Type B pancreatic cell (in vitro differentiated cells): ENCODE data around the gene OTOF. TPM values are rescaled to one million over a fixed set of nuclear protein-coding genes. Genes with fewer than 3 reads are reported as not detected.

ENCODE experiments used
- DNase-seq: peaks from one replicate; pipeline ENCODE4 v3.0.0; 2021; ENCODE audit warnings: mixed read lengths; ENCODE audit not compliant: unreplicated experiment; ENCODE audit errors: extremely low spot score
- H3K27ac Mint-ChIP-seq: 2 replicates; pipeline ENCODE4 v1.8.0; 2021; ENCODE audit warnings: mild to moderate bottlenecking, mixed read lengths
- H3K27me3 Mint-ChIP-seq: 2 replicates; pipeline ENCODE4 v1.8.0; 2021; ENCODE audit warnings: mixed read lengths
- H3K36me3 Mint-ChIP-seq: 2 replicates; pipeline ENCODE4 v1.8.0; 2021; ENCODE audit warnings: mixed read lengths
- H3K4me1 Mint-ChIP-seq: one replicate; pipeline ENCODE4 v1.8.0; 2021; ENCODE audit warnings: mixed read lengths; ENCODE audit not compliant: unreplicated experiment
- H3K4me3 Mint-ChIP-seq: 2 replicates; pipeline ENCODE4 v1.8.0; 2021; ENCODE audit warnings: mild to moderate bottlenecking, mixed read lengths
- H3K9me3 Mint-ChIP-seq: 2 replicates; pipeline ENCODE4 v1.8.0; 2021; ENCODE audit warnings: mixed read lengths
- total RNA-seq: library from RNA; stranded (reverse); gene quantifications from 2 replicates; pipeline ENCODE4 v1.2.1, GENCODE V29; 2021; ENCODE audit warnings: low replicate concordance
- TF ChIP-seq, protein P1 (sequence below): fragments of 200-600 bp; sonication (generic); conservative IDR thresholded peaks from 2 replicates; pipeline ENCODE4 v1.5.0; 2021; ENCODE audit warnings: antibody characterized with exemption, mild to moderate bottlenecking

OTOF gene
- total RNA-seq, 1 donor from 2014 or later: 0.05 TPM

DNA sequence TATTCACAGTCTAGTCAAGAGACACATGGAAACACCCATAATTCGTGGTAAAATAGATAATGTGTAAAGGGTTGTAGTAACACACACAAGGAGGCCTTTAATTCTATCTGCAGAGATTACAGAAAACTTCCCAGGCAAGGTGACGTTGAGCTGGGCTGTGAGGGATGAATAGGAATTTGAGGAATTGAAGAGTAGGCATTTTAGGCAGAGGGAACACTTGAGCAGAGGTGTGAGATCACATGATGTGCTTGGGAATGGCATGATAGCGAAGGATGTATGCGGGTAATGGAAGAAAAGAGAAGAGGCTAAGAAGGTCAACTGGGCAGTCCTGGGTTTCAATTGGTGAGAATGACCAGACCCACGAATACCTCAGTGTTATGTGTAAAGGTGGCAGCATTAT lies 56.0 kb downstream of the OTOF start:
- no peak for DNase-seq
- Mint-ChIP-seq H3K36me3 (peaks cover 3% of the 10 kb centered on the region), H3K4me1 (no peaks in the 10 kb centered on the region), H3K27ac (no peak overlapping the region), H3K27me3 (peaks cover 3% of the 10 kb centered on the region), H3K9me3 (no peaks in the 10 kb centered on the region), H3K4me3 (no peak overlapping the region)
- TF ChIP-seq, protein P1, sequence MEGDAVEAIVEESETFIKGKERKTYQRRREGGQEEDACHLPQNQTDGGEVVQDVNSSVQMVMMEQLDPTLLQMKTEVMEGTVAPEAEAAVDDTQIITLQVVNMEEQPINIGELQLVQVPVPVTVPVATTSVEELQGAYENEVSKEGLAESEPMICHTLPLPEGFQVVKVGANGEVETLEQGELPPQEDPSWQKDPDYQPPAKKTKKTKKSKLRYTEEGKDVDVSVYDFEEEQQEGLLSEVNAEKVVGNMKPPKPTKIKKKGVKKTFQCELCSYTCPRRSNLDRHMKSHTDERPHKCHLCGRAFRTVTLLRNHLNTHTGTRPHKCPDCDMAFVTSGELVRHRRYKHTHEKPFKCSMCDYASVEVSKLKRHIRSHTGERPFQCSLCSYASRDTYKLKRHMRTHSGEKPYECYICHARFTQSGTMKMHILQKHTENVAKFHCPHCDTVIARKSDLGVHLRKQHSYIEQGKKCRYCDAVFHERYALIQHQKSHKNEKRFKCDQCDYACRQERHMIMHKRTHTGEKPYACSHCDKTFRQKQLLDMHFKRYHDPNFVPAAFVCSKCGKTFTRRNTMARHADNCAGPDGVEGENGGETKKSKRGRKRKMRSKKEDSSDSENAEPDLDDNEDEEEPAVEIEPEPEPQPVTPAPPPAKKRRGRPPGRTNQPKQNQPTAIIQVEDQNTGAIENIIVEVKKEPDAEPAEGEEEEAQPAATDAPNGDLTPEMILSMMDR: no peak

DNA sequence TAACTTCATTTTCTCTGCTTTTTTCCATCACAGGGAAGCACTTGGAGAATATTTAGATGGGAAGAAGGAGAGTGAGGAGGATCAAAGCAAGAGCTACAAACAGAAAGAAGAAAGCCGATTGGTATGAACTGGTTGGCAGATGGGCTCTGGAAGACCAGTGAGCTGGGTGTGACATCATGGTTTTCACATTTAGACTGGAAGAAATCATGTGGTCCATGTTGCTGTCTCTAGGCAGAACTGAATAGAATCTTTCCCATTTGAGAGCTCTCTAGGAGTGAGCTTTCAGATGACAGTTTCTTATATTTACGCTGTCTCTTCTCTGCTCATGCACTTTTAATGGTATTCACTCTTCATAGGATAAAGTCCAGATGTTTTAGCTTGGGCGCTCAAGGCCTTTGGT lies 63.6 kb downstream of the OTOF start:
- no peaks in the 10 kb centered on the region for H3K36me3 Mint-ChIP-seq
- H3K4me3 Mint-ChIP-seq: no peak overlapping the region
- H3K27me3 Mint-ChIP-seq: peaks cover 4% of the 10 kb centered on the region
- H3K9me3 Mint-ChIP-seq: no peaks in the 10 kb centered on the region
- TF ChIP-seq, protein P1: no peak
- no peaks in the 10 kb centered on the region for H3K4me1 Mint-ChIP-seq
- H3K27ac Mint-ChIP-seq: no peak overlapping the region
- DNase-seq: no peak

DNA sequence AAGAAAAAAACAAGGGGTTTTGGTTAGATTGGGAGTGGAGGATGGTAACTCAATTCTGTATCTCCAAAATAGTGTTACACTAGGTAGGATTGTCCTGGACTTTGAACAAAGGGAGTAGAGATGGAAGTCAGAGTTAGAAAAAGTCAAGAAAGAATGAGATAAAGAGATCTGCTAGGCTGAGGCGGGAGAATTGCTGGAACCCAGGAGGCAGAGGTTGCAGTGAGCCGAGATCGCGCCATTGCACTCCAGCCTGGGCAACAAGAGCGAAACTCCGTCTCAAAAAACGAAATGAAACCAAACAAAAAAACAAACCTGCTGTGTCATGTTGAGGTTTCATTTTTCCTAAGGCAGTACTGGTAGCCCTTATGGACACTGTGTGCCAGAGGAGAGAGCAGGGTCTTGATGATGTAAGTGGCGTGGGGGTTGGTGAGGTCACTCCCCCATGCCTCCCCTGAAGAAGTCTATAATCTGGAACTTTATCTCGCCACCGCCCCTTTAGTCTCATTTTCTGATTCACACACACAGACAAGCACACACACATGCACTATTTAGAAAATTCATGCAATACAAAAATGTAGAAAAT lies 65.7 kb downstream of the OTOF start:
- Mint-ChIP-seq H3K4me1 (no peaks in the 10 kb centered on the region), H3K27ac (no peak overlapping the region), H3K27me3 (peaks cover 4% of the 10 kb centered on the region), H3K4me3 (no peak overlapping the region), H3K9me3 (no peaks in the 10 kb centered on the region), H3K36me3 (no peaks in the 10 kb centered on the region)
- TF ChIP-seq, protein P1: no peak
- DNase-seq: no peak

DNA sequence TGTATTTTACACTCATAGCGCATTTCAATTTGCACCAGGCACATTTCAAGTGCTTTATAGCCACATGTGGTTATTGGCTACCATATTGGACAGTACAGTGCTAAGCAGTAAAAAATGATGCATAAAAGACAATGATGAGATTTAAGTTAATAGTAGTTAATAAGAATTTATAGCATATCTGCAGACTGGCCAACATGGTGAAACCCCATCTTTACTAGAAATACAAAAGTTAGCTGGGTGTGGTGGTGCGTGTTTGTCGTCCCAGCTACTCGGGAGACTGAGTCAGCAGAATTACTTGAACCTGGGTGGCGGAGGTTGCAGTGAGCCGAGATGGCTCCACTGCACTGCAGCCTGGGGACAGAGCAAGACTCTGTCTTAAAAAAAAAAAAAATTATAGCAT lies 66.5 kb downstream of the OTOF start:
- Mint-ChIP-seq H3K27me3 (no peaks in the 10 kb centered on the region), H3K36me3 (no peaks in the 10 kb centered on the region), H3K4me1 (no peaks in the 10 kb centered on the region), H3K4me3 (no peak overlapping the region), H3K27ac (no peak overlapping the region), H3K9me3 (no peaks in the 10 kb centered on the region)
- TF ChIP-seq, protein P1: no peak
- no peak for DNase-seq

DNA sequence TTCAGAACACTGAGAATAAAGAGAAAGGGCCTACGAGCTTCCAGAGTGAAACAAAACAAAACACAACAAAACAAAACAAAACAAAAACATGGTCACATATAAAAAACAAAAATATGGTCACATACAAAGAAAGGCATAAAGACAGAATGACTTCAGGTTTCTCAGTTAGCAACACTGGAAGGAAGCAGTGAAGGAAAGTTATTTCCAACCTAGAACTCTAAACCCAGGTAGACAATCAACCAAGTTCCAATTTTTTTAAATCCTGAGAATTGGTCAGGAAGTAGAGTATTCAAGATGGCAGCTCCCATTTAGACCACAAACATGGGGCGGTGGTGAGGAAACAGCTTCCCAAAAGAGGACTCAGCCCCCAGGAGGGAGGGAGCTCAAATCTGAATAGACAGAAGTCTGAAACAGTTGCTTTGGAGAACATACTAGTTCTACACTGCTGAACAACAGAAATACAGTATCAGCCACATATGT lies 67.1 kb downstream of the OTOF start:
- no peaks in the 10 kb centered on the region for H3K9me3 Mint-ChIP-seq
- no peak overlapping the region for H3K4me3 Mint-ChIP-seq
- H3K36me3 Mint-ChIP-seq: no peaks in the 10 kb centered on the region
- H3K4me1 Mint-ChIP-seq: no peaks in the 10 kb centered on the region
- TF ChIP-seq, protein P1: no peak
- H3K27ac Mint-ChIP-seq: no peak overlapping the region
- no peaks in the 10 kb centered on the region for H3K27me3 Mint-ChIP-seq
- no peak for DNase-seq

DNA sequence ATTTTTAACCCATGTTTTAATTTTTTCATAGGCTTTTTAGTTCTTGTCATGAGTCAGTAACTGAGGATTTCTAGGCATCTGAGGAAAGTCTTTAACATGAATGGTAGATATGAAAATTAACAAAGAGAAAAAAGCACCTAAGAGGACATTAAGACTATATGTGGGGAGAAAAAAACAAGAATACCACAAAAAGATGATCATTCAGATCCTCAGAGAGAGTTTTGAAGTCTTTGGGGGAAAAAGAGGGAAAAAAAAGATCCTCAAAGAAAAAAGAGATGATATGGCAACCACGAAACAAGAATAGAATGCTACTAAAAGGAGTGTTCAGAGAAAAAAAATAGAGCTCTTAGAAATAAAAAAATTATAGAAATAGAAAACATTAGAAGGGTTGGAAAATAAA lies 68.1 kb downstream of the OTOF start:
- no peaks in the 10 kb centered on the region for H3K27me3 Mint-ChIP-seq
- DNase-seq: no peak
- H3K27ac Mint-ChIP-seq: no peak overlapping the region
- no peak overlapping the region for H3K4me3 Mint-ChIP-seq
- H3K36me3 Mint-ChIP-seq: no peaks in the 10 kb centered on the region
- H3K4me1 Mint-ChIP-seq: no peaks in the 10 kb centered on the region
- TF ChIP-seq, protein P1: no peak
- H3K9me3 Mint-ChIP-seq: no peaks in the 10 kb centered on the region
